CD4-positive, alpha-beta T cell (primary cell): ENCODE results near the gene S100A4. TPM values are rescaled to one million over a fixed set of nuclear protein-coding genes. Genes with fewer than 3 reads are reported as not detected.

ENCODE experiments used
- ATAC-seq: fragments of 200-7000 bp; cut with Tn5 transposase; one replicate; pipeline ENCODE4 v1.10.0; 2022; ENCODE audit warnings: mild to moderate bottlenecking; ENCODE audit not compliant: poor library complexity
- CTCF ChIA-PET: fragments of 350-600 bp; sonication (Branson Sonifier 250); formaldehyde crosslinking; loops from one replicate; lab custom pipeline; 2021; ENCODE audit warnings: antibody characterized with exemption, inconsistent platforms; lab: Charles Lee
- POLR2A ChIA-PET: fragments of 350-600 bp; sonication (Branson Sonifier 250); formaldehyde crosslinking; loops from one replicate; lab custom pipeline; 2021; ENCODE audit warnings: antibody characterized with exemption, inconsistent platforms; lab: Charles Lee
- DNase-seq, 14 experiments: peaks; one replicate each; pipeline ENCODE4 v3.0.0-alpha.2; 2013 to 2020; ENCODE audit warnings: mixed read lengths in 2 of 14
- H3K27ac ChIP-seq, 2 donors: one replicate each; pipeline versions ENCODE4 v1.5.1 to v1.7.0; 2013; ENCODE audit warnings: low read length in 2 of 2, low read depth in 1 of 2, mild to moderate bottlenecking in 1 of 2
- H3K27me3 ChIP-seq, 2 experiments: 1 replicate in 1 of 2; 2 replicates in 1 of 2; pipeline versions ENCODE4 v1.6.1 to v1.7.0; 2013; ENCODE audit warnings: low read length in 2 of 2, control low read depth in 1 of 2, mild to moderate bottlenecking in 1 of 2, moderate library complexity in 1 of 2; ENCODE audit not compliant: insufficient read depth in 2 of 2, control insufficient read depth in 1 of 2
- H3K36me3 ChIP-seq: one replicate; pipeline ENCODE4 v1.6.1; 2013; ENCODE audit warnings: low read length, control low read depth; ENCODE audit not compliant: insufficient read depth
- H3K4me1 ChIP-seq: one replicate; pipeline ENCODE4 v1.6.1; 2013; ENCODE audit warnings: low read length, control low read depth; ENCODE audit not compliant: insufficient read depth
- H3K4me3 ChIP-seq: one replicate; pipeline ENCODE4 v1.5.1; 2013; ENCODE audit warnings: mild to moderate bottlenecking, low read length, moderate library complexity
- H3K9me3 ChIP-seq, 2 experiments: 1 replicate in 1 of 2; 2 replicates in 1 of 2; pipeline versions ENCODE4 v1.6.1 to v1.7.0; 2013; ENCODE audit warnings: low read length in 2 of 2, mild to moderate bottlenecking in 2 of 2, control low read depth in 1 of 2, moderate library complexity in 1 of 2; ENCODE audit not compliant: control insufficient read depth in 1 of 2, insufficient read depth in 1 of 2
- H3K27ac Mint-ChIP-seq: one replicate; pipeline ENCODE4 v1.8.0; 2020; ENCODE audit warnings: mixed read lengths
- H3K27me3 Mint-ChIP-seq: one replicate; pipeline ENCODE4 v1.8.0; 2021; ENCODE audit warnings: mixed read lengths
- H3K36me3 Mint-ChIP-seq: one replicate; pipeline ENCODE4 v1.8.0; 2021; ENCODE audit warnings: low read depth, mixed read lengths
- H3K4me1 Mint-ChIP-seq: one replicate; pipeline ENCODE4 v1.8.0; 2021; ENCODE audit warnings: low read depth, mixed read lengths
- H3K4me3 Mint-ChIP-seq: one replicate; pipeline ENCODE4 v1.8.0; 2020; ENCODE audit warnings: mild to moderate bottlenecking, mixed read lengths
- H3K9me3 Mint-ChIP-seq: one replicate; pipeline ENCODE4 v1.8.0; 2020; ENCODE audit warnings: mixed read lengths
- intact Hi-C, 2 experiments: fragments of 100-400 bp; cut with DNase I in 1 of 2; cut with micrococcal nuclease in 1 of 2; formaldehyde crosslinking; loops; one replicate each; pipeline versions ENCODE4 v1.15.1 to v1.9.0; 2023 to 2025; cut with DNase I, micrococcal nuclease
- total RNA-seq, 174 experiments: library from RNA in 2 of 174; stranded (reverse) in 2 of 174; gene quantifications; one replicate each; pipeline ENCODE4 v1.2.3 and lab custom pipeline; 2021 to 2026
- TF ChIP-seq, protein P1 (sequence below): fragments of 200-600 bp; IDR thresholded peaks from one replicate; pipeline ENCODE4 v1.8.0; 2022; ENCODE audit warnings: antibody characterized with exemption, mild to moderate bottlenecking

The S100A4 gene
- total RNA-seq, 2 experiments from 2014 or later, result 297 to 299 TPM

DNA sequence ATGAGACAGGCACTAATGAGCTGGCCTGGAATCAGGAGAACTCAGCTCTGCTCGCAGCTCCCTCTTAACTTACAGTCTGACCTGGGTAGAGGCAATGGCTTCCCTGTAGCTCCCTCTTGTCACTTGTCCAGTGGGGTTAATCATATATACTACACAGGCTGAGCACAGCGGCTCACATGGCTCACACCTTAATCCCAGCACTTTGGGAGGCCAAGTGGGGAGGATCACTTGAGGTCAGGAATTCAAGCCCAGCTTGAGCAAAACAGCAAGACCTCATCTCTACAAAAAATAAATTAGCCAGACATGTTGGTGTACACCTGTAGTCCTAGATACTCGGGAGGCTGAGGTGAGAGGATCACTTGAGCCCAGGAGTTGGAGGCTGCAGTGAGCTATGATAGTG lies 14.0 kb downstream of the S100A4 start:
- DNase-seq (no peak), ATAC-seq (no peak)
- CTCF ChIA-PET, result interaction anchor here (1.1 to 6.0 kb wide), 9 partner anchors 11 to 41 kb away, joined by 4 to 69 read pairs (median 9); partner anchors contain the start of genes S100A2, S100A4 and S100A5
- peak overlapping the region; percentile 99 for H3K27ac Mint-ChIP-seq
- H3K4me1 ChIP-seq, result peaks cover 49% of the 10 kb centered on the region
- H3K36me3 Mint-ChIP-seq, result peaks cover 25% of the 10 kb centered on the region
- H3K27ac ChIP-seq, result peak overlapping the region; percentile 1 to 87
- peaks cover 11% of the 10 kb centered on the region for H3K36me3 ChIP-seq
- no peaks in the 10 kb centered on the region for H3K27me3 ChIP-seq
- no peaks in the 10 kb centered on the region for H3K9me3 ChIP-seq
- peaks cover 56% of the 10 kb centered on the region for H3K4me1 Mint-ChIP-seq
- TF ChIP-seq, protein P1, sequence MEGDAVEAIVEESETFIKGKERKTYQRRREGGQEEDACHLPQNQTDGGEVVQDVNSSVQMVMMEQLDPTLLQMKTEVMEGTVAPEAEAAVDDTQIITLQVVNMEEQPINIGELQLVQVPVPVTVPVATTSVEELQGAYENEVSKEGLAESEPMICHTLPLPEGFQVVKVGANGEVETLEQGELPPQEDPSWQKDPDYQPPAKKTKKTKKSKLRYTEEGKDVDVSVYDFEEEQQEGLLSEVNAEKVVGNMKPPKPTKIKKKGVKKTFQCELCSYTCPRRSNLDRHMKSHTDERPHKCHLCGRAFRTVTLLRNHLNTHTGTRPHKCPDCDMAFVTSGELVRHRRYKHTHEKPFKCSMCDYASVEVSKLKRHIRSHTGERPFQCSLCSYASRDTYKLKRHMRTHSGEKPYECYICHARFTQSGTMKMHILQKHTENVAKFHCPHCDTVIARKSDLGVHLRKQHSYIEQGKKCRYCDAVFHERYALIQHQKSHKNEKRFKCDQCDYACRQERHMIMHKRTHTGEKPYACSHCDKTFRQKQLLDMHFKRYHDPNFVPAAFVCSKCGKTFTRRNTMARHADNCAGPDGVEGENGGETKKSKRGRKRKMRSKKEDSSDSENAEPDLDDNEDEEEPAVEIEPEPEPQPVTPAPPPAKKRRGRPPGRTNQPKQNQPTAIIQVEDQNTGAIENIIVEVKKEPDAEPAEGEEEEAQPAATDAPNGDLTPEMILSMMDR, result no peak
- no peaks in the 10 kb centered on the region for H3K27me3 Mint-ChIP-seq
- no peaks in the 10 kb centered on the region for H3K9me3 Mint-ChIP-seq
- intact Hi-C loops, result loop anchor here in 1 of 2 experiments (5.0 kb wide), 1 partner anchor 141 kb away; the partner anchor contains the start of gene ILF2
- POLR2A ChIA-PET, result interaction anchor here (0.7 to 6.4 kb wide), 10 partner anchors 9 to 436 kb away, joined by 3 to 246 read pairs (median 6); partner anchors contain the start of genes CHTOP, CREB3L4, S100A2 and S100A4
- no peak overlapping the region for H3K4me3 ChIP-seq
- H3K4me3 Mint-ChIP-seq, result no peak overlapping the region

DNA sequence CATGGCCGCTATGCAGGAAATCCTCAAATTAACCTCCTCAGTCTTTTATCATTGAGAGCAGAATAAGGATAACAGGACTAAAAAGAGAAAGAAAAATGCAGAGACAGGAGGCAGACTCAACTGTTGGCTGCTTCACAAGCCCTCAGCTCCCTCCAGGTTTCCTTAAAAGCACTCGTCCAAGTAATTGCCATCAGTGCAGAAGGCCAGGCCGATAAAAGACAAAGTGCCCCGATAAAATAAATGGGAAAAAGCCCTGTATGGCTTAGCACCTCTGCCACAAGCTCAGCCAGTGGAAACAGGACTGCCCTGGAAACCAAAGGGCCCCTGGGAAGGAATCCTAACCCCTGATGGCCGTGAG lies 17.9 kb downstream of the S100A4 start:
- no peaks in the 10 kb centered on the region for H3K9me3 Mint-ChIP-seq
- POLR2A ChIA-PET, result interaction anchor here (2.3 kb wide), 1 partner anchor 106 kb away, joined by 5 read pairs; the partner anchor contains the start of gene CHTOP
- H3K27me3 Mint-ChIP-seq, result no peaks in the 10 kb centered on the region
- H3K9me3 ChIP-seq, result no peaks in the 10 kb centered on the region
- ATAC-seq, result no peak
- H3K4me3 ChIP-seq, result no peak overlapping the region
- peak in 1 of 14 experiments; percentile 0 for DNase-seq
- H3K27ac Mint-ChIP-seq, result no peak overlapping the region
- CTCF ChIA-PET, result no interaction called here
- intact Hi-C loops, result no loop called here
- no peak overlapping the region for H3K4me3 Mint-ChIP-seq
- no peaks in the 10 kb centered on the region for H3K27me3 ChIP-seq
- H3K36me3 ChIP-seq, result no peaks in the 10 kb centered on the region
- peaks cover 15% of the 10 kb centered on the region for H3K4me1 ChIP-seq
- H3K27ac ChIP-seq, result no peak overlapping the region
- TF ChIP-seq, protein P1, result no peak
- no peaks in the 10 kb centered on the region for H3K36me3 Mint-ChIP-seq
- peaks cover 18% of the 10 kb centered on the region for H3K4me1 Mint-ChIP-seq

- Histone ChIP-seq H3K4me1 (peaks cover 10% of the 10 kb centered on the region), H3K27me3 (no peaks in the 10 kb centered on the region), H3K36me3 (no peaks in the 10 kb centered on the region), H3K9me3 (no peaks in the 10 kb centered on the region), H3K4me3 (no peak overlapping the region), H3K27ac (no peak overlapping the region)
- H3K27ac Mint-ChIP-seq, result no peak overlapping the region
- no peaks in the 10 kb centered on the region for H3K27me3 Mint-ChIP-seq
- H3K9me3 Mint-ChIP-seq, result no peaks in the 10 kb centered on the region
- ChIA-PET CTCF (no interaction called here), POLR2A (interaction anchor here (2.3 kb wide), 1 partner anchor 107 kb away, joined by 5 read pairs; the partner anchor contains the start of gene CHTOP)
- no peak for ATAC-seq
- H3K4me1 Mint-ChIP-seq, result peaks cover 13% of the 10 kb centered on the region
- no peaks in the 10 kb centered on the region for H3K36me3 Mint-ChIP-seq
- H3K4me3 Mint-ChIP-seq, result no peak overlapping the region
- DNase-seq, result peak in 1 of 14 experiments; percentile 16
- intact Hi-C loops, result no loop called here
- TF ChIP-seq, protein P1, result no peak
Observed at GRCh38 chr1:153527023-153527682, 18.5 kb downstream of the S100A4 start.
